PFSK-1 (cell line): Measurements from ENCODE around the gene C1orf216.

Experiments
- FOXP2 ChIP-seq: optimal IDR thresholded peaks from 2 replicates; pipeline ENCODE3; 2011; ENCODE audit warnings: borderline replicate concordance, control low read depth, inconsistent platforms; ENCODE audit not compliant: insufficient read depth; ENCODE audit errors: extremely low read length, extremely low read depth
- POLR2AphosphoS5 ChIP-seq: IDR thresholded peaks from 2 replicates; pipeline ENCODE4 v1.6.1; 2012; ENCODE audit warnings: low read depth, mild to moderate bottlenecking, control low read depth, low read length, moderate library complexity
- SIN3A ChIP-seq: IDR thresholded peaks from 2 replicates; pipeline ENCODE4 v1.6.1; 2012; ENCODE audit warnings: mild to moderate bottlenecking, low read length, moderate library complexity, borderline replicate concordance; ENCODE audit not compliant: insufficient read depth
- TAF1 ChIP-seq: IDR thresholded peaks from 2 replicates; pipeline ENCODE4 v1.6.1; 2012; ENCODE audit warnings: low read length, control low read depth, borderline replicate concordance; ENCODE audit not compliant: insufficient read depth
- TF ChIP-seq, protein P1 (sequence below), 2 experiments: IDR thresholded peaks; 2 replicates each; pipeline versions ENCODE4 v1.6.1 to v1.8.0; 2011 to 2012; ENCODE audit warnings: low read depth in 2 of 2, low read length in 2 of 2, control low read depth in 1 of 2, inconsistent platforms in 1 of 2, mild to moderate bottlenecking in 1 of 2, moderate library complexity in 1 of 2; ENCODE audit not compliant: insufficient read depth in 1 of 2

C1orf216 gene

GRCh38 chr1:35727434-35728040, 8.9 kb upstream of the C1orf216 start:
- no peak for TF ChIP-seq TAF1
- no peak for TF ChIP-seq FOXP2
- TF ChIP-seq SIN3A, result no peak
- TF ChIP-seq POLR2AphosphoS5, result no peak
- TF ChIP-seq, protein P1, sequence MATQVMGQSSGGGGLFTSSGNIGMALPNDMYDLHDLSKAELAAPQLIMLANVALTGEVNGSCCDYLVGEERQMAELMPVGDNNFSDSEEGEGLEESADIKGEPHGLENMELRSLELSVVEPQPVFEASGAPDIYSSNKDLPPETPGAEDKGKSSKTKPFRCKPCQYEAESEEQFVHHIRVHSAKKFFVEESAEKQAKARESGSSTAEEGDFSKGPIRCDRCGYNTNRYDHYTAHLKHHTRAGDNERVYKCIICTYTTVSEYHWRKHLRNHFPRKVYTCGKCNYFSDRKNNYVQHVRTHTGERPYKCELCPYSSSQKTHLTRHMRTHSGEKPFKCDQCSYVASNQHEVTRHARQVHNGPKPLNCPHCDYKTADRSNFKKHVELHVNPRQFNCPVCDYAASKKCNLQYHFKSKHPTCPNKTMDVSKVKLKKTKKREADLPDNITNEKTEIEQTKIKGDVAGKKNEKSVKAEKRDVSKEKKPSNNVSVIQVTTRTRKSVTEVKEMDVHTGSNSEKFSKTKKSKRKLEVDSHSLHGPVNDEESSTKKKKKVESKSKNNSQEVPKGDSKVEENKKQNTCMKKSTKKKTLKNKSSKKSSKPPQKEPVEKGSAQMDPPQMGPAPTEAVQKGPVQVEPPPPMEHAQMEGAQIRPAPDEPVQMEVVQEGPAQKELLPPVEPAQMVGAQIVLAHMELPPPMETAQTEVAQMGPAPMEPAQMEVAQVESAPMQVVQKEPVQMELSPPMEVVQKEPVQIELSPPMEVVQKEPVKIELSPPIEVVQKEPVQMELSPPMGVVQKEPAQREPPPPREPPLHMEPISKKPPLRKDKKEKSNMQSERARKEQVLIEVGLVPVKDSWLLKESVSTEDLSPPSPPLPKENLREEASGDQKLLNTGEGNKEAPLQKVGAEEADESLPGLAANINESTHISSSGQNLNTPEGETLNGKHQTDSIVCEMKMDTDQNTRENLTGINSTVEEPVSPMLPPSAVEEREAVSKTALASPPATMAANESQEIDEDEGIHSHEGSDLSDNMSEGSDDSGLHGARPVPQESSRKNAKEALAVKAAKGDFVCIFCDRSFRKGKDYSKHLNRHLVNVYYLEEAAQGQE (IDR thresholded peaks at IDR 0.05; ENCODE audit: insufficient read depth in 1 of 2, low read depth in 2 of 2, low read length in 2 of 2), result no peak

DNA sequence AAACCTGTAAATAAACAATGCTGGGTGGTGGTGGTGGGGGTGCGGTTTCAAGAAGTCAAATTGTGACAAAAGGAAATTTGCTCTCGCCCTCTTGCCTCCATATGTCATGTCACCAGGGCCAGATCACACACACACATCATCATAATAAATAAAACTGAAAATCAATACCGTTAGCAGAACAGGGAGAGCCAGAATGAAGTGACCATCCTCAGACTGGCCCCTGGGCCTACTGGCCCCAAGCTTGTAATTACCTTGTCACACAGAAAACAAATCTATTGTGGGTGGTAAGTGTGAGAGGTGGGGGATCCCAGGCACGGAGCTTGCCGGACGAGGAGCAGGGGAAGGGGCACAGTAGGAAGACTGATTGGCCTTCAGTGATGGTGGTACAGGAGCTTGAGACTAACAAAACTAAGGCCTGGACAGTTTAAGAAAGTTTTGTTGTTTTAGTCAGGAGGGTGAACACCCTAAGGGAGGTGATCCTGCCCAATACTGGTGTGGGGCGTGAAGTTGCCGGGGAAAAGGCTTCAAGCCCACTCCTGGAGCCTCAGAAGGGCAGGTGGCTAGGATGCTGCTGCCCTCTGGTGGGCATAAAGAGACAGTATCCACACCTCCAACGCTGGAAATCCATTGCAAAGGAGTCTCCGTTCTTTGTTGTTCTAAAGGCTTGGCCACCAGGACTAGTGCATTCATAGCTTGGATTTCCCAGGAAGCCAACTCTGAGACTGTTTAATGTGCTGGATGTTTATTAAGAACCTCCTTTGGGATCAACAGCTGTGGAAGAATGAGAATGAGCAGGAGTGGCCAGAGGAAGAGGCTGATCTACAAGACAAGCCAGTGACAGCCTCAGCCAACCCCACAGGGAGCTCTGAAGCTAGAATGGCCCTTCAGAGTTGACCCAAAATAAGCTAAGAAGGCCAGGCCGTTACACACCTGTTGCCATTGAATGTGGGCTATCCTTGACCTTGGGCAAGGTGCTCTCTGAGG, 8.1 kb upstream of the C1orf216 start:
- TF ChIP-seq SIN3A (no peak), POLR2AphosphoS5 (no peak), TAF1 (0 out of 2 replicates have a peak, but pooled peaks have one; percentile 19)

- TF ChIP-seq FOXP2, result no peak
- no peak for TF ChIP-seq SIN3A
- no peak for TF ChIP-seq POLR2AphosphoS5
- TF ChIP-seq, protein P1 (IDR thresholded peaks at IDR 0.05; ENCODE audit: insufficient read depth in 1 of 2, low read depth in 2 of 2, low read length in 2 of 2), result no peak
Measured at GRCh38 chr1:35725596-35725995, 6.9 kb upstream of the C1orf216 start.

DNA sequence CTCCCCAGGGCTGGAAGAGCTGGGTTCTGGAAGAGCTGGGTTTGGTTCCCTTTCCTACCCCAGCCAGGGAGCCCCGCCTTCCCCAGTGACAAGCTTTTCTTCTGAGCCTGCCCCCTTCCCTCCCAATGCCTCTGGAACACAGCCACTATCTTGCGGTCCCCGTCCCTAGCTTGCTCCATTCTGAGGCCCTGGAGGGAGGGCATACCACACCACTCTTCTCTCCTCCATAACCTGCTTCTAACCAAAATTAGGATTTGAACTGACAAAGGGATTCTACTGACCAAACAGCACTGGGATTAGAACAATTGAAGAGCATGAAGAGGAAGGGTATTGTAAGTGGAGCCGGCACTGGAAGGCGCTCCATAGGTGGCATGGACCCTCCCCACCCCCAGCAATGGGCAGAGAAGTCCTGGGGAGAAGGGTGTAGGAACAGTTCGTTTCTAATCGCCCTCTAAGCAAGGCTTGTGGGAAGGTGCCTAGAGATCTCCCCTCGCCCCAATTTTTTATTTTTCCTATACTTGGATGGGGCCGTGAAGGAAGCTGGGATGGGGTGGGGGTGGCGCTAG, 690 bp downstream of the C1orf216 start:
- TF ChIP-seq TAF1, result no peak
- TF ChIP-seq POLR2AphosphoS5, result peak; percentile 55; the same call in 1 of the 2 replicates

GRCh38 chr1:35715568-35716002, 3.1 kb downstream of the C1orf216 start:
- TF ChIP-seq SIN3A (no peak), TAF1 (no peak), POLR2AphosphoS5 (no peak), FOXP2 (no peak)
- TF ChIP-seq, protein P1 (IDR thresholded peaks at IDR 0.05; ENCODE audit: insufficient read depth in 1 of 2, low read depth in 2 of 2, low read length in 2 of 2), result no peak
